GM12892 (cell line): ENCODE results near the gene KNDC1.

ENCODE experiments used
- DNase-seq: peaks from one replicate; pipeline ENCODE4 v3.0.0; 2011; ENCODE audit not compliant: insufficient read length
- FAIRE-seq: peaks from 2 replicates; lab custom pipeline; 2011; peaks lifted over from hg19 to GRCh38; lab: Jason Lieb, UNC
- POLR2A ChIP-seq: IDR thresholded peaks from 2 replicates; pipeline ENCODE4 v1.6.1; 2011; ENCODE audit warnings: low read depth, low read length, control low read depth
- POLR2AphosphoS5 ChIP-seq: IDR thresholded peaks from 2 replicates; pipeline ENCODE4 v1.6.1; 2011; ENCODE audit warnings: low read depth, low read length, control low read depth
- TAF1 ChIP-seq: IDR thresholded peaks from 2 replicates; pipeline ENCODE4 v1.6.1; 2011; ENCODE audit warnings: low read depth, mild to moderate bottlenecking, control low read depth, low read length, borderline replicate concordance

The KNDC1 gene

GRCh38 chr10:133253361-133253955, 93.4 kb downstream of the KNDC1 start:
- FAIRE-seq (no peak), DNase-seq (no peak)
- TF ChIP-seq POLR2AphosphoS5 (no peak), TAF1 (no peak), POLR2A (no peak)

GRCh38 chr10:133254421-133255120, 94.6 kb downstream of the KNDC1 start:
- TF ChIP-seq POLR2A (no peak), POLR2AphosphoS5 (no peak), TAF1 (no peak)
- no peak for FAIRE-seq
- DNase-seq = no peak

- TF ChIP-seq POLR2AphosphoS5 (no peak), TAF1 (no peak), POLR2A (no peak)
- FAIRE-seq (no peak), DNase-seq (no peak)
These were observed 95.3 kb downstream of the KNDC1 start for GRCh38 chr10:133255323-133255722.

DNA sequence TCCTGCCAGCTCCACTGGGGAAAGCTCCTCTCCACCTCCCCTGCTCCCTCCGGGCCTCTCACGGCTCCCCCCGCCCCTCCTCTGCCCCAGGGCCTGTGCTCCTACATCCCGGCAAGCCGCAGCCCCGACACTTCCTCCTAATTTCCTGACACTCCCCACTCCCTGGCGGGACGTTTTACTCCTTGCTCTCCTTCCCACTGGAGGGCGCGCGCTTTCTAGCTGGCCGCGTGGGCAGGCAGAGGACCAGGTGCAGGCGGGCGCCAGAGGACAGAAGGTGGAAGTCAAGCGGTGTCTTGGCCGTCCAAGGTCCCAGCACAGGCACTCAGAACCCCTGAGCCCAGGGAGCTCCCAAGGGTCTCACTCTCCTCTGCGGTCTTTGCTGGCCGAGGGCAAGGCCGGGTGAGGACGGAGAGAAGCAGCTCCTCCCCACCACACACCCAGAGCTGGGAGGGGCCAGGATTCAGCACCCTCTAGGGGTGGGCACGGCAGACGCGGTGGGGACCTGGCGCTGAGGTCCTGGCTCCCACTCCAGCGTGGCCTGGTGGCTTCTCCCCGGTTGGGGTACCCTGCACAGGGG, 97.6 kb downstream of the KNDC1 start:
- TF ChIP-seq TAF1 = no peak
- no peak for TF ChIP-seq POLR2A
- no peak for TF ChIP-seq POLR2AphosphoS5
- DNase-seq (peak; percentile 52), FAIRE-seq (no peak)

DNA sequence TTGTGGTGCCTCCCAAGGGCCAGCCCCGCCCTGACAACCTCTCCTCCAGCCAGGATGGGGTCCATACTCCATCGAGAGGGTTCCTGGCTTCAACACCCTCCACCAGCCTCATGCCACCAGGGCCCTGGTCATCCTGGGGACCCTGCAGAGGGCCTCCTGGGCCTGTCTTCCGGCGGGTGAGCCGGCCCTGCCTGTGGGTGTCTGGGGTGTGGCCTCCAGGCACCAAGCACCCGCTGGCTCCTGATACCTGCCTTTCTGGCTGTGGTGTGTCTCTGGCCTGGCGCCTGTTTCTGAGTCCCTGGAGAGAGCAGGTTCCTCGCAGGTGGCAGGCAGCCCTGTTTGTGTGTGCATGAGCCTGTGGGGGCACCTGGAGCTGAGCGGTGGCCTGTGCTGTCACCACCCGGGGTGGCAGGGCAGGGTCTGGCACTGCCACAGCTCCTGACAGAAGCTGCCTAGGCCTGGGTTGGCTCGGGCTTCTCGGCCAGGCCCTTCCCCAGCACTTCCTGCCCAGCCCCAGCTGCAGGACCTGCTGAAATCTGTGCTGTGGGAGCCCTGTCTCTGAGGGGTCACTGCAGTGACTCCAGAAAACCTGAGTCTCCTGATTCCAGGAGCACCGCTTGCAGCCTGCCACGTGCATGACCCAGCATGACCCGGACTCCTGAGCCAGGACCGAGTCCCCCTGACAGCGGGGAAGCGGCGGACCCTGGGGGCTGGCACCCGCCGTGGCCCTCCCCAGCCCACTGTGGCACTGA, 98.2 kb downstream of the KNDC1 start:
- TF ChIP-seq POLR2AphosphoS5 = no peak
- no peak for TF ChIP-seq POLR2A
- no peak for TF ChIP-seq TAF1
- FAIRE-seq = no peak
- no peak for DNase-seq

GRCh38 chr10:133258818-133259601, 99.0 kb downstream of the KNDC1 start:
- TF ChIP-seq POLR2AphosphoS5 (no peak), POLR2A (no peak), TAF1 (no peak)
- no peak for DNase-seq
- peak; percentile 30 for FAIRE-seq

DNA sequence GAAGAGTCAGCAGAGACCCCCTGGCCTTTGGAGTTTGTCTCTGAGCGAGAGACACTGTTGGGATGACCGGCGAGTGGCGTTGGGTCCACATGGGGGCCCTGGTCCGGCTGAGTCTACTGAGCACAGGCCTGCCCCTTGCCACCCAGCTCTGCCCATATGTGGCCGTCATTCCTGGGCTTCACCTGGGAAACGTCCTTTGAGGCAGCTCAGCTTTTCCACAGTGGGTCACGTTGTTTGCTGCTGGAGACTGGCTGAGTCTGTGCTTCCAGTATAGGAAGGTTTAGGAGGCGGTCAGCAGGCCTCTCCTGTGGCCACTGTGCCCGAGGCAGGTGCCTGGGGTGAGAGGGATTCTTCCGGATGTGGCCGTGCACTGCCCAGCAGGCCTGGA, 99.6 kb downstream of the KNDC1 start:
- DNase-seq (no peak), FAIRE-seq (no peak)
- no peak for TF ChIP-seq POLR2A
- no peak for TF ChIP-seq TAF1
- TF ChIP-seq POLR2AphosphoS5 = no peak

GRCh38 chr10:133260895-133261725, 101.1 kb downstream of the KNDC1 start:
- no peak for TF ChIP-seq POLR2AphosphoS5
- peak; percentile 31; the same call in 1 of the 2 replicates for TF ChIP-seq POLR2A
- FAIRE-seq (peak; percentile 76), DNase-seq (peak; percentile 73)

- DNase-seq (peak; percentile 97), FAIRE-seq (peak; percentile 93)
- no peak for TF ChIP-seq POLR2AphosphoS5
- TF ChIP-seq POLR2A = peak; percentile 60; the same call in 1 of the 2 replicates
These were observed 101.8 kb downstream of the KNDC1 start for GRCh38 chr10:133261726-133262325.

DNA sequence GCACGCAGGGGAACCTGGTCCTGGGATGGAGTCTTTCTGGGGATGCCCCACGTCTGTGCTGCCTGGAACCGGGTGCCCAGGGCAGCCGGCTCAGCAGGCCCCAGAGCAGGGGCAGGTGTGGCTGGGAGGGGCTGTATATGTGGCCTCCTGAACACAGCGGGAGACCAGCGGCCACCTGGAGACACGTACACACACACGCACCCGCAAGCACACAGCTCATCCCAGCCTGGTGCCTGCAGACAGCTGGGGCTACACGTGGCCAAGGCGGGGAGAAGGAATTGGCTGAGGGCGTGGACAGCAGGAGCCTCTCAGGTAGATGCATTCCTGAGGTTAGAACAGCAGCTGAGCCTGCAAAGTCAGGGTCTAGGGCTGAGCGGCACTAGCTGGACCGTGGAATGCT, 102.7 kb downstream of the KNDC1 start:
- no peak for TF ChIP-seq POLR2AphosphoS5
- no peak; the same call in 1 of the 2 replicates for TF ChIP-seq POLR2A
- no peak for TF ChIP-seq TAF1
- no peak for DNase-seq
- no peak for FAIRE-seq
